Progenitor cell of endocrine pancreas (in vitro differentiated cells): Measurements from ENCODE around the gene PTK7. TPM values are rescaled to one million over a fixed set of nuclear protein-coding genes. Genes with fewer than 3 reads are reported as not detected.

Experiments
- DNase-seq: peaks from one replicate; pipeline ENCODE4 v3.0.0; 2021; ENCODE audit warnings: low spot score; ENCODE audit not compliant: unreplicated experiment
- H3K27ac Mint-ChIP-seq: 2 replicates; pipeline ENCODE4 v1.8.0; 2021; ENCODE audit warnings: mild to moderate bottlenecking, moderate library complexity, mixed read lengths
- H3K27me3 Mint-ChIP-seq: 2 replicates; pipeline ENCODE4 v1.8.0; 2021; ENCODE audit warnings: mixed read lengths
- H3K36me3 Mint-ChIP-seq: 2 replicates; pipeline ENCODE4 v1.8.0; 2022; ENCODE audit warnings: mixed read lengths; ENCODE audit not compliant: insufficient read depth
- H3K4me1 Mint-ChIP-seq: 2 replicates; pipeline ENCODE4 v1.8.0; 2021; ENCODE audit warnings: low read depth, mixed read lengths
- H3K4me3 Mint-ChIP-seq: 2 replicates; pipeline ENCODE4 v1.8.0; 2021; ENCODE audit warnings: low read depth, mild to moderate bottlenecking, moderate library complexity, mixed read lengths
- H3K9me3 Mint-ChIP-seq: 2 replicates; pipeline ENCODE4 v1.8.0; 2021; ENCODE audit warnings: low read depth, mixed read lengths
- CTCF ChIP-seq: fragments of 200-600 bp; sonication (generic); IDR thresholded peaks from one replicate; pipeline ENCODE4 v1.5.0; 2021; ENCODE audit warnings: antibody characterized with exemption, mild to moderate bottlenecking; ENCODE audit not compliant: unreplicated experiment
- total RNA-seq: library from RNA; stranded (reverse); gene quantifications from 2 replicates; pipeline ENCODE4 v1.2.1, GENCODE V29; 2021

The PTK7 gene
- total RNA-seq, 1 donor from 2014 or later = 141 TPM

DNA sequence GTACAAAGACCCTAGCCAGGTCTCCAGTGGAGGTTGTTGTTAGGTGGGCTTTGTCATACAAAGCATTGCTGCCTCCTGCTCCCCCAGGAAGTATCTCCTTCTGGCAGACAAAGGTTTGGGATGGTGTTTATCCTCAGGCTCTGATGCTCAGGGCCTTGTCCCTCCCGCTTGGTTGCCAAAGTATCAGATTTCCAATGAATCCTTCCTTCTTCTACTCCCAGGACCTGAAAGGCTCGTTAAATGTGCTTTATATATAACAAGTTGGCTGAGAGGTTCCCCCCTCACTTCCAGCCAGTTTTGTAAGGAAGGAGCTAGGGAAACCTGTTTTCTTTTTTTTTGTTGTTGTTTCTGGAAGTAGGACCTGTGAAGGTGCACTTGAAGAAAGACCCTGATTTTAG lies 14.4 kb downstream of the PTK7 start:
- H3K9me3 Mint-ChIP-seq = no peaks in the 10 kb centered on the region
- TF ChIP-seq CTCF = no peak
- H3K36me3 Mint-ChIP-seq = peaks cover 3% of the 10 kb centered on the region
- no peak for DNase-seq
- no peak overlapping the region for H3K4me3 Mint-ChIP-seq
- H3K4me1 Mint-ChIP-seq = peaks cover 29% of the 10 kb centered on the region
- peak overlapping the region; percentile 98 for H3K27ac Mint-ChIP-seq
- no peaks in the 10 kb centered on the region for H3K27me3 Mint-ChIP-seq

- H3K9me3 Mint-ChIP-seq = no peaks in the 10 kb centered on the region
- DNase-seq = no peak
- H3K4me1 Mint-ChIP-seq = peaks cover 34% of the 10 kb centered on the region
- H3K4me3 Mint-ChIP-seq = no peak overlapping the region
- H3K27me3 Mint-ChIP-seq = no peaks in the 10 kb centered on the region
- peaks cover 3% of the 10 kb centered on the region for H3K36me3 Mint-ChIP-seq
- peak overlapping the region; percentile 98 for H3K27ac Mint-ChIP-seq
- TF ChIP-seq CTCF = no peak
Observed at GRCh38 chr6:43091020-43091419, 14.9 kb downstream of the PTK7 start.

- no peak overlapping the region for H3K4me3 Mint-ChIP-seq
- peaks cover 39% of the 10 kb centered on the region for H3K4me1 Mint-ChIP-seq
- no peaks in the 10 kb centered on the region for H3K9me3 Mint-ChIP-seq
- H3K27me3 Mint-ChIP-seq = no peaks in the 10 kb centered on the region
- no peak for DNase-seq
- TF ChIP-seq CTCF = no peak
- H3K36me3 Mint-ChIP-seq = peaks cover 3% of the 10 kb centered on the region
- H3K27ac Mint-ChIP-seq = peak overlapping the region; percentile 98
Observed at GRCh38 chr6:43091436-43091991, 15.4 kb downstream of the PTK7 start.

DNA sequence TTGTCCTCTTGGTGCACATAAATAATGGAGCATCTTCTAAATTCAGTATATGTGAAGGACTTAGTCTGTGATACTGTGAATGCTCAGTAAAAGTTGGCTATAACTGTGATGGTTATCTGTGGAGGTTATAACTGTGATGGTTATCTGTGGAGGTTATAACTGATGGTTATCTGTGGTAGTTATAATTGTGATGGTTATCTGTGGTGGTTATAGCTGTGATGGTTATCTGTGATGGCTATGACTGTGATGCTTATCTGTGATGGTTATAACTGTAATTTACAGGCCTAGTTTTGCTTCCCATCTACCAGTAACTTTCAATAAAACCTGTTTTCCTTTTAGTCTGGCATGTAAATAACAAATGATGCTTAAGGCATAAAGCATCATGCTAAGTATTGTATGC lies 16.5 kb downstream of the PTK7 start:
- H3K4me3 Mint-ChIP-seq = no peak overlapping the region
- H3K27me3 Mint-ChIP-seq = no peaks in the 10 kb centered on the region
- TF ChIP-seq CTCF = no peak
- H3K36me3 Mint-ChIP-seq = peaks cover 3% of the 10 kb centered on the region
- DNase-seq = no peak
- H3K9me3 Mint-ChIP-seq = no peaks in the 10 kb centered on the region
- H3K4me1 Mint-ChIP-seq = peaks cover 50% of the 10 kb centered on the region
- H3K27ac Mint-ChIP-seq = no peak overlapping the region

DNA sequence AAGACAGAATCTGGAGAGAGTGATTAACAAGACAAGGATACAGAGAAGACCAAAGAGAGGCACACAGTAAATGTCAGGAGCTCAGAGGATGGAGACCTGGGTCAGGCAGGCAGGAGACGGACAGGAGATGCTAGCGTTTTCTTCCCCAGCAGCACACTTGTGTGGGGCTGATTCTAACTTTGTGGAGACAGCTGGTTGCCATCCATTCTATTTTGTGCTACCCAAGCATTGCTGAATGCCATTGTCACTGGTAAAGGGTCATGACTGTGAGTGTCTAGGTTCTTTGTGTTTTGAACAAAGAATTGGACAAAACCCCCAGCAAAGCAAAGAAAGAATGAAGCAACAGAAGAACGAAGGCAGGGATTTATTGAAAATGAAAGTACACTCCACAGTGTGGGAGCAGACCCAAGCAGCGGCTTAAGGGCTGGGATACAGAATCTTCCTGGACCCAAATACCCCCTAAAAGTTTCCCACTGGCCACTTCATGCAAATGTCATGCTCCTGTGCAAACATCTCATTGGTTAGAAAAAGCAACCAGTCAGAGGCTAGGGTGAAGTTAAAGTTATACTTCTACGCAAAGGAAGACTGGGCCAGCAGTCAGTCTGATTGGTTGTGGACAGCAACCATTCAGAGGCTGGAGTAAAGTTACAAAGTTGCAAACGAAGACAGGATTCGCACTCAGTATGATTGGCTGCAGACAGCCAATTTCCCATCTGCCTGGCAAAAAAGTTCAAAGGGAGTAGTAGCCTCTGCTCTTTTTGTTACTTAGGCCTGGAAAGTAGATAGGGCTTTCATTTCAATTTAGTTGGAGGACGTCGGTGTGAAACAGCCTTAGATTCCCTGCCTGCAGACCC lies 17.5 kb downstream of the PTK7 start:
- peaks cover 57% of the 10 kb centered on the region for H3K4me1 Mint-ChIP-seq
- no peak for DNase-seq
- no peak overlapping the region for H3K4me3 Mint-ChIP-seq
- no peaks in the 10 kb centered on the region for H3K9me3 Mint-ChIP-seq
- H3K27me3 Mint-ChIP-seq = no peaks in the 10 kb centered on the region
- peaks cover 3% of the 10 kb centered on the region for H3K36me3 Mint-ChIP-seq
- TF ChIP-seq CTCF = no peak
- H3K27ac Mint-ChIP-seq = no peak overlapping the region
